ENCODE data around the gene HLA-DPB1. TPM values are rescaled to one million over a fixed set of nuclear protein-coding genes. Genes with fewer than 3 reads are reported as not detected.

Gene HLA-DPB1
- total RNA-seq, 1 experiment from 2014 or later = 236 TPM

DNA sequence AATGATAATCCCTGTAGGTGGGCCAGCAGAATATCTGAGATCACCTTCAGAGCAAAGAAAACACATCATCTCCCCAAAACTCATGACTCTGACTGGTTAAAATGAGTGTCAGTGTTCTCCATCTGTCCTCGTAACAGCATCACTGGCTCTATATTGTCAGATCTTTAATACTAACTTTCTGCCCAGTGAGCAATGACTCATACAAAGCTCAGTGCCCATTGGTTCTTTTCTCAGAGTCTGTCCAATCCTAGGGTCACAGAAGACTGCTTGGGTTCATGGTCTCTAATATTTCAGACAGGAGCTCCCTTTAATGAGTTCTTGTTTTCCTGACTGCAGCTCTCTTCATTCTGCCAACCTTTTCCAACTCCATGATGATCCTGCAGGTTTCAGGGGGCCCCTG lies 36.4 kb downstream of the HLA-DPB1 start:
- no peaks in the 10 kb centered on the region for H4K20me1 ChIP-seq (ENCODE audit: insufficient read depth, low read depth, low read length)
- no peak overlapping the region for H3K4me2 ChIP-seq (ENCODE audit: low read depth, low read length, poor library complexity, severe bottlenecking)
- H3K9ac ChIP-seq (ENCODE audit: low read length) = no peak overlapping the region
- H3K36me3 ChIP-seq (ENCODE audit: insufficient read depth, low read length) = no peaks in the 10 kb centered on the region
- no peak overlapping the region for H3K4me3 ChIP-seq (ENCODE audit: low read length)
- H3K9me2 ChIP-seq (replicated peaks; ENCODE audit: insufficient read depth, low read length) = no peaks in the 10 kb centered on the region
- peaks cover 23% of the 10 kb centered on the region for H3K4me1 ChIP-seq (ENCODE audit: low read length)
- no peak overlapping the region for H2AFZ ChIP-seq (ENCODE audit: low read length)
- H3K27me3 ChIP-seq (ENCODE audit: low read length) = no peaks in the 10 kb centered on the region
- no peaks in the 10 kb centered on the region for H3K9me3 ChIP-seq (ENCODE audit: low read length)
- no peaks in the 10 kb centered on the region for H3K79me2 ChIP-seq (ENCODE audit: low read length)
- peak; percentile 90 for DNase-seq
- no peak overlapping the region for H3K27ac ChIP-seq (ENCODE audit: low read length)

DNA sequence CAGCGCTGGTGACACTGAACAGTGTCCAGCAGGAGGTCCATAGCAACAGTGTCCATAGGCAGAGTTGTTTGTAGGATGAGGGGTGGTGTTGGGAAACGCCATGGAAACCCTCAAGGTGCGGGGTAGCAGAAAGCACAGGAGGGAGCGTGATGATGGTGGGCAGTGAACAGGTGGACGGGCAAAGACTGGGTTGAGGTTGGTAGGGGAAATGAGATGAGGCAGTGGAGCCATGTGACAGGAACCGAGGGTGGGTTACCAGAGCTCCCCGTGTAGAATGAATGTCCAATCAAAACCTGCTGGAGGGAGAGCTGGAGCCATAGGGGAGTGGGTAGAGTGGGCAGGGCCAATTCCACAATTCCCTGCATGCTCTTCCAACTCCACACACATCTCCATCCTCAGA lies 38.0 kb downstream of the HLA-DPB1 start:
- Histone ChIP-seq H4K20me1 (ENCODE audit: insufficient read depth, low read depth, low read length) (no peaks in the 10 kb centered on the region), H3K79me2 (ENCODE audit: low read length) (no peaks in the 10 kb centered on the region), H3K27me3 (ENCODE audit: low read length) (no peaks in the 10 kb centered on the region), H3K9ac (ENCODE audit: low read length) (no peak overlapping the region), H3K4me3 (ENCODE audit: low read length) (no peak overlapping the region), H3K36me3 (ENCODE audit: insufficient read depth, low read length) (no peaks in the 10 kb centered on the region), H3K4me1 (ENCODE audit: low read length) (peaks cover 28% of the 10 kb centered on the region), H3K9me3 (ENCODE audit: low read length) (no peaks in the 10 kb centered on the region), H2AFZ (ENCODE audit: low read length) (no peak overlapping the region), H3K9me2 (replicated peaks; ENCODE audit: insufficient read depth, low read length) (no peaks in the 10 kb centered on the region), H3K27ac (ENCODE audit: low read length) (no peak overlapping the region), H3K4me2 (ENCODE audit: low read depth, low read length, poor library complexity, severe bottlenecking) (no peak overlapping the region)
- no peak for DNase-seq

- H3K27me3 ChIP-seq (ENCODE audit: low read length) = no peaks in the 10 kb centered on the region
- H2AFZ ChIP-seq (ENCODE audit: low read length) = no peak overlapping the region
- H3K79me2 ChIP-seq (ENCODE audit: low read length) = no peaks in the 10 kb centered on the region
- H3K9me3 ChIP-seq (ENCODE audit: low read length) = no peaks in the 10 kb centered on the region
- H3K9me2 ChIP-seq (replicated peaks; ENCODE audit: insufficient read depth, low read length) = no peaks in the 10 kb centered on the region
- H3K9ac ChIP-seq (ENCODE audit: low read length) = no peak overlapping the region
- no peaks in the 10 kb centered on the region for H3K36me3 ChIP-seq (ENCODE audit: insufficient read depth, low read length)
- H3K4me2 ChIP-seq (ENCODE audit: low read depth, low read length, poor library complexity, severe bottlenecking) = peak overlapping the region; percentile 12
- H4K20me1 ChIP-seq (ENCODE audit: insufficient read depth, low read depth, low read length) = no peaks in the 10 kb centered on the region
- no peak overlapping the region for H3K4me3 ChIP-seq (ENCODE audit: low read length)
- H3K4me1 ChIP-seq (ENCODE audit: low read length) = peaks cover 28% of the 10 kb centered on the region
- H3K27ac ChIP-seq (ENCODE audit: low read length) = no peak overlapping the region
- DNase-seq = peak; percentile 57
These were observed 38.6 kb downstream of the HLA-DPB1 start for GRCh38 chr6:33114406-33114805.

- no peak overlapping the region for H3K4me2 ChIP-seq (ENCODE audit: low read depth, low read length, poor library complexity, severe bottlenecking)
These were observed 40.6 kb downstream of the HLA-DPB1 start for GRCh38 chr6:33116417-33116816.

DNA sequence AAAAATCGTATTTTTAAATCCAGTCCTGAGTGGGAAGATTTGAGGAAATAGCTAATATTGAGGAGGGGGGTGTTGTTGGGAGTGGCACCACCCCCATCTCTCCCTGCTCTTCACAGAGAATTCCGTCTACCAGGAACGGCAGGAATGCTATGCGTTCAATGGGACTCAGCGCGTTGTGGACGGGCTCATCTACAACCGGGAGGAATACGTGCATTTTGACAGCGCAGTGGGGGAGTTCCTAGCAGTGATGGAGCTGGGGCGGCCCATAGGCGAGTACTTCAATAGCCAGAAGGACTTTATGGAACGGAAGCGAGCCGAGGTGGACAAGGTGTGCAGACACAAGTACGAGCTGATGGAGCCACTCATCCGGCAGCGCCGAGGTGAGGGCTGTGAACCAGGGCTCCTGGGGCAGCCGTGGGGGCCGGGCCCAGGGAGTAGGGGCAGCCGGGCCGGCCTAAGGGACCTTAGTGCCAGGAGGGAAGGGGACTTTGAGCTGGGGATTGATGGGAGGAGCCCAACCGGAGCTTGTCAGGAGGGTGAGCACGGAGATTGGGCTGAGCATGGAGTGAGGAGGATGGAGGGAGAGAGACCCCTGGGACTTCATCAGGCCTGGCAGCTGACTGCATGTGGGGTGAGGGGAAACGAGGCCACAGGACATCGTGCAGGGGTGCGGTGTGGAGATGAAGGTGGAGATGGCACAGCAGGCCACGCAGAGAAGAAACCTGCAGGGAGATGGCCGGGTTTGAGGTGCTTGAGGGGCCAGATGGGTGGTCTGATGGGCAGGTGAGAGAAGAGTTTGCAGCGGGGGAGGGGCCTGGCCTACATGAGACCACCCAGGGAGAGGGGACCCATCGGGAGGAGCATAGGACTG lies 41.3 kb downstream of the HLA-DPB1 start:
- no peak for DNase-seq
- Histone ChIP-seq H3K9me3 (ENCODE audit: low read length) (no peaks in the 10 kb centered on the region), H3K4me1 (ENCODE audit: low read length) (peaks cover 28% of the 10 kb centered on the region), H3K9ac (ENCODE audit: low read length) (no peak overlapping the region), H3K4me2 (ENCODE audit: low read depth, low read length, poor library complexity, severe bottlenecking) (no peak overlapping the region), H3K79me2 (ENCODE audit: low read length) (no peaks in the 10 kb centered on the region), H3K27ac (ENCODE audit: low read length) (no peak overlapping the region), H3K27me3 (ENCODE audit: low read length) (no peaks in the 10 kb centered on the region), H3K9me2 (replicated peaks; ENCODE audit: insufficient read depth, low read length) (no peaks in the 10 kb centered on the region), H3K4me3 (ENCODE audit: low read length) (no peak overlapping the region), H3K36me3 (ENCODE audit: insufficient read depth, low read length) (no peaks in the 10 kb centered on the region), H2AFZ (ENCODE audit: low read length) (no peak overlapping the region), H4K20me1 (ENCODE audit: insufficient read depth, low read depth, low read length) (no peaks in the 10 kb centered on the region)

More at GRCh38 chr6:33116417-33116816, 40.6 kb downstream of the HLA-DPB1 start:
- no peak overlapping the region for H3K9ac ChIP-seq (ENCODE audit: low read length)
- H3K9me3 ChIP-seq (ENCODE audit: low read length) = no peaks in the 10 kb centered on the region
- H3K27me3 ChIP-seq (ENCODE audit: low read length) = no peaks in the 10 kb centered on the region
- no peak overlapping the region for H3K4me3 ChIP-seq (ENCODE audit: low read length)
- no peaks in the 10 kb centered on the region for H3K9me2 ChIP-seq (replicated peaks; ENCODE audit: insufficient read depth, low read length)
- H4K20me1 ChIP-seq (ENCODE audit: insufficient read depth, low read depth, low read length) = no peaks in the 10 kb centered on the region
- H2AFZ ChIP-seq (ENCODE audit: low read length) = no peak overlapping the region
- H3K4me1 ChIP-seq (ENCODE audit: low read length) = peaks cover 28% of the 10 kb centered on the region
- no peaks in the 10 kb centered on the region for H3K36me3 ChIP-seq (ENCODE audit: insufficient read depth, low read length)
- H3K79me2 ChIP-seq (ENCODE audit: low read length) = no peaks in the 10 kb centered on the region
- no peak overlapping the region for H3K27ac ChIP-seq (ENCODE audit: low read length)
- DNase-seq = no peak

DNA sequence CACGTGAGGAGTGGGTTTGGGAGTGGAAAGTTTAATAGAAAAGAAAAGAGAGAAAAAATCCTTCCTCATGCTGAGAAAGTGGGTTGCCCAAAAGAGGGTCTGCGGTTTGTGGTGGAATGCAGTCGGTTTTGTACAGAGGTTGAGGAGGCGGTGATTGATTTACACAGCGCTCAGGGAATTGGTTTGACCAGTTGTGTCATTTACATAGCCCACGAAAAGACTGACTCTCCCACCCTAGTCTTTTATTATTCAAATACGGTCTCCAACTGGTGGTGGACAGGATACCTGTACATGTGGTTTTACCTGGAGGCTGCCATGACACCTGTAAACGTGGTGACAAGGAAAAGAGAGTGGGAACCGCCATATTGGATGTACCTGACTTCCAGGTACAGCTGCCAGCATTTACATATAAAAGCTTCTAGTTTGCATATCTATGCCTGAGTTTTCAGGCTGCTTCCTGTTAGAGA lies 42.1 kb downstream of the HLA-DPB1 start:
- H3K27me3 ChIP-seq (ENCODE audit: low read length) = no peaks in the 10 kb centered on the region
- no peak overlapping the region for H3K9ac ChIP-seq (ENCODE audit: low read length)
- H3K4me2 ChIP-seq (ENCODE audit: low read depth, low read length, poor library complexity, severe bottlenecking) = no peak overlapping the region
- no peaks in the 10 kb centered on the region for H3K36me3 ChIP-seq (ENCODE audit: insufficient read depth, low read length)
- no peaks in the 10 kb centered on the region for H3K9me3 ChIP-seq (ENCODE audit: low read length)
- H3K4me3 ChIP-seq (ENCODE audit: low read length) = no peak overlapping the region
- no peaks in the 10 kb centered on the region for H3K79me2 ChIP-seq (ENCODE audit: low read length)
- DNase-seq = no peak
- H3K27ac ChIP-seq (ENCODE audit: low read length) = no peak overlapping the region
- H3K9me2 ChIP-seq (replicated peaks; ENCODE audit: insufficient read depth, low read length) = no peaks in the 10 kb centered on the region
- H3K4me1 ChIP-seq (ENCODE audit: low read length) = peaks cover 28% of the 10 kb centered on the region
- no peaks in the 10 kb centered on the region for H4K20me1 ChIP-seq (ENCODE audit: insufficient read depth, low read depth, low read length)
- H2AFZ ChIP-seq (ENCODE audit: low read length) = no peak overlapping the region

GRCh38 chr6:33118525-33119123 lies 42.8 kb downstream of the HLA-DPB1 start:
- DNase-seq = peak; percentile 88
- Histone ChIP-seq H3K27ac (ENCODE audit: low read length) (no peak overlapping the region), H3K79me2 (ENCODE audit: low read length) (no peaks in the 10 kb centered on the region), H3K36me3 (ENCODE audit: insufficient read depth, low read length) (no peaks in the 10 kb centered on the region), H2AFZ (ENCODE audit: low read length) (no peak overlapping the region), H3K4me1 (ENCODE audit: low read length) (peaks cover 26% of the 10 kb centered on the region), H4K20me1 (ENCODE audit: insufficient read depth, low read depth, low read length) (no peaks in the 10 kb centered on the region), H3K4me2 (ENCODE audit: low read depth, low read length, poor library complexity, severe bottlenecking) (no peak overlapping the region), H3K9me2 (replicated peaks; ENCODE audit: insufficient read depth, low read length) (no peaks in the 10 kb centered on the region), H3K9me3 (ENCODE audit: low read length) (no peaks in the 10 kb centered on the region; the same call in 1 of the 2 replicates), H3K4me3 (ENCODE audit: low read length) (no peak overlapping the region), H3K27me3 (ENCODE audit: low read length) (peaks cover 4% of the 10 kb centered on the region; the same call in 1 of the 2 replicates), H3K9ac (ENCODE audit: low read length) (no peak overlapping the region)

DNA sequence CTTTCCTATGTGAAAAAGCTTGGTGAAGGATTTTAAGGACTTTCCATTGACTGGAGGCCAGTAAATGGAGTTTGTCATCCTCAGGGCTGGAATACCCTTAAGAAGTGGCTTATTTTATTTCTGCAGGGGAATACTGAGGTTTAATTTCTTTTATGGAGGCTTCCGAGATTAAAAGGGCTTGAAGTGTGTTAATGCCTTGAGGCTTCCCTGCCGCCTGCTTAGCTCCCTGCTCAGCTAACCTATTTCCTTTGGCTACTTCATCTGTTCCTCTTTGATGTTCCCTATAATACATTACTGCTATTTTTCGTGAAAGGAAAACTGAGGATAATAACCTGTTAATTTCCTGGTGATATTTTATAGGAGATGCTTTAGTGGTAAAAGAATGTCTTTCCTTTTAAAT lies 44.2 kb downstream of the HLA-DPB1 start:
- Histone ChIP-seq H3K9ac (ENCODE audit: low read length) (no peak overlapping the region), H3K4me1 (ENCODE audit: low read length) (peaks cover 22% of the 10 kb centered on the region), H3K79me2 (ENCODE audit: low read length) (no peaks in the 10 kb centered on the region), H4K20me1 (ENCODE audit: insufficient read depth, low read depth, low read length) (no peaks in the 10 kb centered on the region), H3K36me3 (ENCODE audit: insufficient read depth, low read length) (no peaks in the 10 kb centered on the region), H3K27me3 (ENCODE audit: low read length) (peaks cover 4% of the 10 kb centered on the region; the same call in 1 of the 2 replicates), H2AFZ (ENCODE audit: low read length) (no peak overlapping the region), H3K9me2 (replicated peaks; ENCODE audit: insufficient read depth, low read length) (no peaks in the 10 kb centered on the region), H3K4me2 (ENCODE audit: low read depth, low read length, poor library complexity, severe bottlenecking) (no peak overlapping the region), H3K4me3 (ENCODE audit: low read length) (no peak overlapping the region), H3K27ac (ENCODE audit: low read length) (no peak overlapping the region), H3K9me3 (ENCODE audit: low read length) (peaks cover 3% of the 10 kb centered on the region; the same call in 1 of the 2 replicates)
- DNase-seq = no peak

Measured in Karpas-422 (cell line).